ENCODE measurements around the gene KRT34.

Gene KRT34

GRCh38 chr17:41332239-41332638 lies 49.9 kb downstream of the KRT34 start:
- DNase-seq (ENCODE audit: low spot score) = no peak

- no peak for DNase-seq (ENCODE audit: low spot score)
Observed at GRCh38 chr17:41331606-41332005, 50.5 kb downstream of the KRT34 start.

GRCh38 chr17:41329279-41329948 lies 52.7 kb downstream of the KRT34 start:
- peak; percentile 78 for DNase-seq (ENCODE audit: low spot score)

- DNase-seq (ENCODE audit: low spot score) = no peak
Observed at GRCh38 chr17:41328207-41328606, 53.9 kb downstream of the KRT34 start.

Data from hepatic stellate cell (primary cell).